Measurements from ENCODE around the gene YWHAH. TPM values are rescaled to one million over a fixed set of nuclear protein-coding genes. Genes with fewer than 3 reads are reported as not detected.
A peak's percentile ranks its signal among the peaks of the same experiment; 100 is the strongest.

The YWHAH gene
- polyA plus RNA-seq, 2 of the 4 experiments (the other 2 are of a cell fraction), result 91.9 to 137 TPM

- TF ChIP-seq EP300 (IDR thresholded peaks at IDR 0.05), result no peak
- TF ChIP-seq BHLHE40 (IDR thresholded peaks at IDR 0.05; ENCODE audit: low read depth, low read length), result no peak
- no peak for TF ChIP-seq MAFK (IDR thresholded peaks at IDR 0.05; ENCODE audit: partially characterized antibody)
Observed at GRCh38 chr22:31962387-31963125, 18.2 kb downstream of the YWHAH start (continued).

DNA sequence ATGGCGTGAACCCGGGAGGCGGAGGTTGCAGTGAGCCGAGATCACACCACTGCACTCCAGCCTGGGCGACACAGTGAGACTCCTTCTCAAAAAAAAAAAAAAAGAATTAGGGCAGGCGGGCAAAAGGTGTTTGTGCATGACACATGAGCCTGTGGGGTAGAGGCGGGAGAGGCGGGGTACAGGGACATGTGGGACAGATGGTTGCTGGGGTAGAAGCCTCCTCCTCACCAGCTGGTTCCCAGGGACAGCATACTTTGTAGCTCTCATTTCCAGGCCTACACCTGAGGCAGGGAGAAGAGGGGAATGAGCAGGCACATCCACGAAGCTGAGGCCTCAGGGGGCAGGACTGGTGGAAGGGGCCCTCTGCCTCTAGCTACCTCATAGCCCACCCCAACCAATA is 23.7 kb downstream of the YWHAH start:
- FAIRE-seq (no peak), ATAC-seq (no peak), DNase-seq (ENCODE audit: low read depth in 1 of 2, low spot score in 1 of 2) (no peak)
- H3K4me1 ChIP-seq, result no peaks in the 10 kb centered on the region
- ChIA-PET POLR2A (no interaction called here), CTCF (interaction anchor here (1.2 to 12.8 kb wide), 5 partner anchors 11 to 516 kb away, joined by 4 to 201 read pairs (median 9); no protein-coding TSS in a partner anchor)
- 85% methylated on average over 9 of the region's 9 CpGs for WGBS (ENCODE audit: missing lambda C conversion rate)
- no peak overlapping the region for H3K27ac ChIP-seq
- no peak overlapping the region for H3K4me3 ChIP-seq
- H3K9me3 ChIP-seq, result no peaks in the 10 kb centered on the region
- TF ChIP-seq ZFP36 (IDR thresholded peaks at IDR 0.05; ENCODE audit: borderline replicate concordance, partially characterized antibody) (no peak), EP300 (IDR thresholded peaks at IDR 0.05) (no peak), CHD2 (IDR thresholded peaks at IDR 0.05; ENCODE audit: low read length, partially characterized antibody) (no peak), EHF (CRISPR knock-in tag; IDR thresholded peaks at IDR 0.05) (no peak), RARB (CRISPR knock-in tag; IDR thresholded peaks at IDR 0.05) (no peak), POLR2A (IDR thresholded peaks at IDR 0.05; ENCODE audit: low read length) (no peak), HMGXB4 (CRISPR knock-in tag; IDR thresholded peaks at IDR 0.05; ENCODE audit: borderline replicate concordance) (no peak), MAX (IDR thresholded peaks at IDR 0.05) (no peak), HEYL (CRISPR knock-in tag; IDR thresholded peaks at IDR 0.05) (no peak), SMC3 (IDR thresholded peaks at IDR 0.05) (no peak), SREBF2 (IDR thresholded peaks at IDR 0.05) (no peak), NR3C1 (IDR thresholded peaks at IDR 0.05) (no peak)
- H3K4me2 ChIP-seq, result no peak overlapping the region

- DNase-seq (ENCODE audit: low read depth in 1 of 2, low spot score in 1 of 2) (peak; percentile 69 to 76), ATAC-seq (peak; percentile 89 to 90), FAIRE-seq (no peak)
- peak overlapping the region; percentile 99 for H3K4me2 ChIP-seq
- WGBS (ENCODE audit: missing lambda C conversion rate), result 32% methylated on average over 17 of the region's 19 CpGs
- CTCF ChIA-PET, result interaction anchor here (0.5 to 12.8 kb wide), 60 partner anchors 10 to 652 kb away, joined by 3 to 201 read pairs (median 4); partner anchors contain the start of gene PISD
- peak overlapping the region; percentile 68 for H3K4me3 ChIP-seq
- POLR2A ChIA-PET, result interaction anchor here (0.5 to 1.4 kb wide), 3 partner anchors 184 to 308 kb away, joined by 3 to 7 read pairs (median 3); partner anchors contain the start of gene PISD
- H3K27ac ChIP-seq, result peak overlapping the region in 1 of 2 experiments; percentile 60; a peak in 3 of 6 replicates
- H3K9me3 ChIP-seq, result no peaks in the 10 kb centered on the region
- TF ChIP-seq CTCF (IDR thresholded peaks at IDR 0.05), result peak; percentile 39
- TF ChIP-seq HOXB13 (CRISPR knock-in tag; IDR thresholded peaks at IDR 0.05; ENCODE audit: low read depth), result no peak
- TF ChIP-seq SMC3 (IDR thresholded peaks at IDR 0.05), result peak; percentile 56
- no peak for TF ChIP-seq RNF2 (IDR thresholded peaks at IDR 0.05; ENCODE audit: borderline replicate concordance, low read depth)
- peak; percentile 93 for TF ChIP-seq KDM5A (IDR thresholded peaks at IDR 0.05)
- peak; percentile 55; the same call in 1 of the 2 replicates for TF ChIP-seq MAX (IDR thresholded peaks at IDR 0.05)
- peak; percentile 33 for TF ChIP-seq USF2 (IDR thresholded peaks at IDR 0.05)
- TF ChIP-seq RAD21 (conservative IDR thresholded peaks at IDR 0.05 in 1 of 2, IDR thresholded peaks at IDR 0.05 in 1 of 2), result peak; percentile 76 to 82
- peaks cover 7% of the 10 kb centered on the region; the same call in 1 of the 3 replicates for H3K4me1 ChIP-seq
Observed at GRCh38 chr22:31969789-31970489, 25.6 kb downstream of the YWHAH start.

All from A549 (cell line).